Iris pigment epithelial cell (primary cell): ENCODE data around the gene ASIC3.
"Not testable (repeated sequence)": the region's sequence is repeated elsewhere in the genome, so short reads cannot be mapped to it uniquely, and the experiment has no call there.

Experiments used
- DNase-seq: peaks from one replicate; pipeline ENCODE4 v3.0.0-alpha.2; 2011; ENCODE audit warnings: low read depth

The ASIC3 gene

GRCh38 chr7:151032936-151033863 is 15.1 kb upstream of the ASIC3 start:
- no peak for DNase-seq

DNA sequence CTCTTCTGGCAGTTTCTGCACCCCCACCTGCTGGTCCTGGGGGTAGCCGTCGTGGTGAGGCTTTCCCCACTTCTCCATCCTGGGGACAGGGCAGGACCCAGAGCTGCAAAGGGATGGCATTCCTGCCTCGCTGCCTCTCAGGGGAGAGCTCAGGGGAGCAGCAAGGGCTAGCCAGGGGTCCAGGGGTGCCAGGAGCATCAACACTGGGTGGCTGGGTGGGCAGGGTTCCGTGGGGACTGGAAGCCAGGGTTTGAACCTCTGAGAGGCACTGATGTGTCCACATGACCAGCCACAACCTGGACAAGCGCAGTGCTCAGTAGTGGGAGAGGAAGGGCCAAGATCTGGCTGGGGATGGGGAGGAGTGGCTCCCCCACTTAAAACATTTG is 14.5 kb upstream of the ASIC3 start:
- DNase-seq: no peak

- DNase-seq: no peak
These were observed 13.9 kb upstream of the ASIC3 start for GRCh38 chr7:151034312-151035025.

DNA sequence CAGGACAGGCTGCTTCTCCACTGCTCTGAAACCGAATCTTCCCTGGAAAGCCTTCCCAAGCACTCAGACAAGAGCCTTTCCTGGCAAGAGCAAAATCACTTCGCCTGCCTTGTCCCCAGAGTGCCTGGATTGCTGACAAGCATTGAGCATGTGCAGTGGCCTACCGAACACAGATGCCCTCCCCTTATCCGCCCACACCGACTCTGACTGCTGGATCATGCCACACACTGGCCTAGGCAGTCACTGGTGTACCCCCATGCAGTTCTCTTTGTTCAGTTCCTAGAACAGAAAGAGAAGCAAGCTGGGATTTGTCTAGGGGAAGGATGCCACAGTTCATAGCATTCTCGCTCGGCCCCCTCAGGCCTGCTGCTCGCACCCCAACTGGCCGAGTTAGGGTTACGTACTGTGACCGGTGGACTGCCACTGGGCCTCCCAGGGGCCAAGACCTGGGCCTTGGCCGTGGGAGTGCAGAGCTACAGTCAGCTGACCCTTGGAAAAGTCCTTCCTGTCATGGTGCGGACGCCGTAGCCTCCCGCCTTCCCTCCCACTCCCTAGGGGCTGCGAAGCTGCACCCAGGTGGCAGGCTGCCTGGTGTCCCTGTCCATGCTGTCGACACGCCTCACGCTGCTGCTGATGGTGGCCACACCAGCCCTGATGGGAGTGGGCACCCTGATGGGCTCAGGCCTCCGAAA is 13.2 kb upstream of the ASIC3 start:
- no peak for DNase-seq

- no peak for DNase-seq
These were observed 12.4 kb upstream of the ASIC3 start for GRCh38 chr7:151035902-151036301.

DNA sequence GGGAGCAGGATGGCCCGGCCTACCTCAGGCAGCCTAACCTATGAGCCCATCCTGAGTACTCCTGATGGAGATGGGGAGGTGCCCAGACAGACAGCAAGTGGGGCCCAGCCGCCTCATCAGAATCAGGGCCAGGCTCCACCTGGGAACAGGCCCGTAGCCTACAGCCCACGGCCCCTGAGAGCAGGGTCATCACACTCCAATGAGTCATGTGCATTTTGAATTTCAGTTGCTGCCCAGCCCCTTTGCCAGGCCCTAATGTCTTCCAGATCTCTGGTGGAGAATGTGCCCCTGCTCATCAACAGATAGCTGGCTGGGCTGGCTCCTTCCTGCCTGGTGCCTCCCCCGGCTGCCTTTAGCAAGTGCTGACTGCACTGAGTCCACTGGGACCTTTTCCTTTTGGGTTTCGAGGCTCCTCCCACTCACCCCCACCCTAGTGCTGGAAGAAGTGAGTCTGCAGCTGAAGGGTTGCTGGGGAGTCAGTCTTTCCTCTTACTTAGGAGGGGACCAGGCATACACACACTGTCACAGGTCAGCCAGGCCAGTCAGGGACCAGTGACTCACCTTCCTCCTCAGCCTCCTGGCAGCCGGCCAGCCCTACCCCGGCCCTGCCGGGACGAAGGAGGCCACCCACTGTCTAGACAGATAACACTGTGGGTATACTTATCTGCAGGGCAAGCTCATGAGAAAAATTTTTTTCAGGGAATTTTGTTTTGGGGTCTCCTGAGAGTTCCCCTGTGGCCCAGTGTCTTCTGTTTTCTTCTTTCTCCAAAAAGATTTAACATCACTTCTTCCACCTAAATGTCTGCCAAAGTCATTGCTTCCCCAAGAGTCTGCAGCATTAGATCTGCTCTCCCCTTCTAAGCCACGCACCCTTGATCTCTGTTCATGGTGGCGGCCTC is 9.1 kb upstream of the ASIC3 start:
- DNase-seq: peak; percentile 91

GRCh38 chr7:151039850-151040548 is 8.3 kb upstream of the ASIC3 start:
- no peak for DNase-seq

- no peak for DNase-seq
These were observed 7.5 kb upstream of the ASIC3 start for GRCh38 chr7:151040616-151041375.

GRCh38 chr7:151043449-151043848 is 4.9 kb upstream of the ASIC3 start:
- not testable (repeated sequence) for DNase-seq

- DNase-seq: no peak
These were observed 4.4 kb upstream of the ASIC3 start for GRCh38 chr7:151043959-151044358.

- no peak for DNase-seq
These were observed 3.1 kb upstream of the ASIC3 start for GRCh38 chr7:151045262-151045661.

DNA sequence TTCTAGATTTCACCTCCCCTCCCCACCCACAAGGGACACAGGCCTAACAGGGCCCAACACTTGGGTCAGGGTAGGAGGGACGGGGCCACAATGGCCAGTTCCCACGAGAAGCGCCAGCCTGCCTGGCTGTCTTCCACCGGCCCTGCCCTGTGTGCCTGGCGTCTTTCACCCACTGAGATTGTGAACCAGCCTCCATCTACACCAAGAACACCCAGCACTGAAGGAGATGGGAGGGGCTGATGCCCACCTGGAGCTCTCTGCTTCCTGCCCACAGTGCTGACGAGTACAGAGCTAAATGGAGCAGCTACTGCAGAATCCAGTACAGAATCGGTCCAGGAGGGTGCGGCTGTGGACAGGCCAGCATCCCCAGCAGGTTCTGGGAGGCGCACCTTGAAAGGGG is 2.4 kb upstream of the ASIC3 start:
- DNase-seq: no peak

DNA sequence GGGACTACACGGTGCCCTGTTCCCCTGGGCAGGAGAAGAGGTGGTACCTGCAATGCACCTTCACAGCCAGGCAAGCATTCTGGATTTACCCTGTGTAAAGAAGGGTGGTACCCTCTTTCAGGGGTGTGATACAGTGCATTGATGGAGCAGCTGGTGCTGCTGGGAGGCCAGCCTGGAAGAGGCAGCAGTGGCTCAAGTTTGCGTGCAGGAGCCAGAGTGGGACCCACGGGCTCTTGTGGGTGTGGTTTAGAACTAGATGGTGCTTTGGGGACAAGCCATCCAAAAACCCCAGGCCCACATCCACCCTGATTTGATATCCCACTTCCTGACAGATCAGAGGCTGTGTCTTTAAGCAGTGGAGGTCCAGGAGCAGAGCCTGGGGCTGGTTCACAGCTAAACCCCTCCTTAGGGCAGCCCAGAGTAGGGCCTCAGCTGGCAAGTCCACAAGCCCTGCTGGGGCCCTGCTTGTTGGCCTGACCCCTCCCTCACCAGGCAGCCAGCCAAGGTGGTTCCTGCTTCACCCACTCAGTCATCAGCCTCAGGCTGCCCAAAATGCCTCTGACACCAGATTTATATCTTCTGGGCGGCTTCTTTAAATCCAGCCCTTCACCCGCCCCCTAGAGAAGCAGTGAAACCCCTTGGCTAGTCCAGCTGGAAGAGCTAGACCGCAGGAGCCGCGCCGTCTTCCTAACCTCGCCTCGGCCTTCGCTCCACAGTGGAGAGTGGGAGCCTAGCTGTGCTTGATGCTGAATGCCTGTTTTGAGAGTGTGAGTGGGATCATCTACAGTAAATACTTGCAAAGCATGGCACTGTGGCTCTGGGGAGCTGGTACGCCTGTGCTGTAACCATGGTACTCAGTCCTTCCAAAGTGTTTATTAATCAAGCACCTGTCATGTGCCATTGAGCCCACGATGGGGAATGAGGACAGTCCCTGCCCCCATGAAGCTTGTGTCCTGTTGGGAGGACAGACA is 1.4 kb upstream of the ASIC3 start:
- DNase-seq: no peak

GRCh38 chr7:151048911-151049463 is 656 bp downstream of the ASIC3 start:
- no peak for DNase-seq

DNA sequence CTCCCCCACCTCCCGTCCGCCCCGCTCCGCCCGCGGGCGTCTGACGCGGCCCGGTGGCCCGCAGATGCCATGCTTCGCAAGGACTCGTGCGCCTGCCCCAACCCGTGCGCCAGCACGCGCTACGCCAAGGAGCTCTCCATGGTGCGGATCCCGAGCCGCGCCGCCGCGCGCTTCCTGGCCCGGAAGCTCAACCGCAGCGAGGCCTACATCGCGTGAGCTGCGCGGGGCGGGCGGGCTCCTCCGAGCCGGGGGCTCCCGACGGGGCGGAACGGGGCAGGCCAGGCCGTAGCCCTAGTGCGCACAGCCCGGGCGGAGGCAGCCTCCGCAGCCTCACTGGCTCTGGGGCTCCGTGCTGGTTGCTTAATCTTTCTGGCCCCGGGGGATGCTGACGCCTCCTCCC is 2.8 kb downstream of the ASIC3 start:
- DNase-seq: peak; percentile 79

DNA sequence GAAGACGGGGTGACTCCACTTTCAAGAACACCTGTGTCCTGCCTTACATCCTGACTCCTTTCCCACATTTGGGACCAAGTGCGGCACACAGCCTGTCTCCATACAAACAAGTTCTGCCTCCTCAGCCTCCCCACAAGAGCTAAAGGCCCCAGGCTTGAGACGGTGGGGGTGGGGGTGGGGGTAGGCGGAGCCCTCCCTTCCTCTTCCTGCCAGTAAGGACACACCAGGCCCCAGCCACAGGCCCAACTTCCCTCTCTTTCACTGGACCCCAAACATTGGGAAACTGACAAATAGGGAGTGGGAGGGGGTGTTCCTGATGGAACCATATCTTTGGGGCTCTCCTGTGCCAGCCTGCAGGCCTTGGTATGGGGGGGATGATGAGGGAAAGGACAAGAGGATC is 4.8 kb downstream of the ASIC3 start:
- DNase-seq: no peak

GRCh38 chr7:151053751-151054150 is 5.4 kb downstream of the ASIC3 start:
- no peak for DNase-seq

DNA sequence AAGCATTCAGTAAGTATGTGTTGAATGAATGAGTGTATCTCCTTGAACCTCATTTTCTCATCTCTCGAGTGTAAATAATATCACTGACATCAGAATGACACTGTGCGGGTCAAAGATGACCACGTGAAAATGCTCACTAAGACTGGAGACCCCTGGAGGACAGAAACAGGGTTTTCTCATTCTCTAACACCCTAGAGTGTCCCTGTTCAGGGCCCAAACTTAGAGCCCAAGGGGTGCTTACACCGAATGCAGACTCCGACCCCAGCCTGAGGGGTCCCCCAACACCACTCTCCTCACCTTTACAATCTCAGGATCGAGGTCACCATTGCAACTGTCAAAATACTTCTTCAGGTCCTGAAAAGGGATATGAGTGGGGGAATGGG is 7.9 kb downstream of the ASIC3 start:
- DNase-seq: no peak
